DOHH2 (cell line): Measurements from ENCODE around the gene PLCB4.

Experiments used
- CTCF ChIP-seq: fragments of 200-600 bp; sonication (generic); IDR thresholded peaks from one replicate; pipeline ENCODE4 v1.5.1; 2014; ENCODE audit warnings: antibody characterized with exemption, mild to moderate bottlenecking, low read depth, low read length; ENCODE audit not compliant: poor library complexity, severe bottlenecking
- EZH2phosphoT487 ChIP-seq: fragments of 200-600 bp; sonication (generic); IDR thresholded peaks from 2 replicates; pipeline ENCODE4 v1.6.1; 2017; ENCODE audit warnings: borderline replicate concordance, mild to moderate bottlenecking, antibody characterized with exemption, low read length, moderate library complexity, mixed read lengths

GRCh38 chr20:9143926-9144325, 75.0 kb downstream of the PLCB4 start:
- TF ChIP-seq CTCF, result no peak
- TF ChIP-seq EZH2phosphoT487, result no peak
